ENCODE measurements around the gene EMC9.

Gene EMC9

DNA sequence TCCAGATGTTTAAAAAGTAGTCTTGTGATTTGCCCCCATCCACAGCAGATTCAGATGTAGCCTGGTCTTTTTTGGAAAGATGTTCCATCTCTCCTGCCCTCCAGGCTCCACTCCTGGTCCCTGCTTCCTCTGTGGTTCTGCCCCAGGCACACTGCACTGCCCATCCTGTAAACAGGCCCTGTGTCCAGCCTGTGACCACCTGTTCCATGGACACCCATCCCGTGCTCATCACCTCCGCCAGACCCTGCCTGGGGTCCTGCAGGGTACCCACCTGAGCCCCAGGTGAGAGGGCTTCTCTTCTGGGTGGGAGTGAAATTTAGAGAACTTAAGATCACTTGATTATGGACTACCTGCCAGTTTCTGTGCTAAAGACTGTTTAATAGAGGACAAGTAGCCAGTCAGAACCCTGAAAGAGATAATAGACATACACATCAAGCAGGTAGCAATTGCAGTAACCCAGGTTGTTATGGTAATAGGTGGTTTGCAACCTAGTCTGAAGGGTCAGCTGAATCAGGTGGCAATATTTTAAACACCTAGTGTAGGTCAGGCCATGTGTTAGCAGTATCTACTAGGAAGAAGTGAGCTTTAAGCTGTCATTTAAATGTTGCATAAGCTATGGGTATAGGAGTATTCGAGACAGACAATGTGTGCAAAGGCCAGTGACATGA is 8.0 kb upstream of the EMC9 start:
- no peak overlapping the region for H2AK5ac ChIP-seq (ENCODE audit: low read length)
- H3K27ac ChIP-seq (ENCODE audit: low read depth, low read length): no peak overlapping the region
- no peak for DNase-seq
- H2BK120ac ChIP-seq (ENCODE audit: low read depth, low read length): no peak overlapping the region
- no peak overlapping the region for H3K56ac ChIP-seq (ENCODE audit: low read length)
- peaks cover 8% of the 10 kb centered on the region for H3K4me1 ChIP-seq (ENCODE audit: control insufficient read depth, low read depth, low read length)
- H3K4ac ChIP-seq (ENCODE audit: low read depth, low read length): no peak overlapping the region
- H2BK15ac ChIP-seq (replicated peaks; ENCODE audit: low read depth): no peak overlapping the region
- H3K79me2 ChIP-seq (ENCODE audit: control insufficient read depth, insufficient read depth, low read length): peaks cover 16% of the 10 kb centered on the region
- no CpG with 5 or more reads among the region's 3 CpGs for WGBS (ENCODE audit: extremely low coverage, insufficient coverage, low lambda C conversion rate)
- H3K18ac ChIP-seq (ENCODE audit: low read length): no peak overlapping the region
- H4K5ac ChIP-seq (ENCODE audit: low read length): no peak overlapping the region
- peaks cover 20% of the 10 kb centered on the region for H3K79me1 ChIP-seq (ENCODE audit: low read length)
- no peak overlapping the region for H4K8ac ChIP-seq (ENCODE audit: low read depth, low read length)
- no peak overlapping the region for H3K23ac ChIP-seq (ENCODE audit: low read length)
- H3K4me3 ChIP-seq (ENCODE audit: low read length): no peak overlapping the region
- peaks cover 12% of the 10 kb centered on the region for H3K36me3 ChIP-seq (ENCODE audit: control insufficient read depth, insufficient read depth, low read length)
- H3K9ac ChIP-seq (ENCODE audit: low read length): no peak overlapping the region
- H3K4me2 ChIP-seq (ENCODE audit: low read length): no peak overlapping the region
- no peaks in the 10 kb centered on the region for H3K27me3 ChIP-seq (ENCODE audit: insufficient read depth, low read length, poor library complexity)
- no peak overlapping the region for H2BK5ac ChIP-seq (ENCODE audit: low read length)

DNA sequence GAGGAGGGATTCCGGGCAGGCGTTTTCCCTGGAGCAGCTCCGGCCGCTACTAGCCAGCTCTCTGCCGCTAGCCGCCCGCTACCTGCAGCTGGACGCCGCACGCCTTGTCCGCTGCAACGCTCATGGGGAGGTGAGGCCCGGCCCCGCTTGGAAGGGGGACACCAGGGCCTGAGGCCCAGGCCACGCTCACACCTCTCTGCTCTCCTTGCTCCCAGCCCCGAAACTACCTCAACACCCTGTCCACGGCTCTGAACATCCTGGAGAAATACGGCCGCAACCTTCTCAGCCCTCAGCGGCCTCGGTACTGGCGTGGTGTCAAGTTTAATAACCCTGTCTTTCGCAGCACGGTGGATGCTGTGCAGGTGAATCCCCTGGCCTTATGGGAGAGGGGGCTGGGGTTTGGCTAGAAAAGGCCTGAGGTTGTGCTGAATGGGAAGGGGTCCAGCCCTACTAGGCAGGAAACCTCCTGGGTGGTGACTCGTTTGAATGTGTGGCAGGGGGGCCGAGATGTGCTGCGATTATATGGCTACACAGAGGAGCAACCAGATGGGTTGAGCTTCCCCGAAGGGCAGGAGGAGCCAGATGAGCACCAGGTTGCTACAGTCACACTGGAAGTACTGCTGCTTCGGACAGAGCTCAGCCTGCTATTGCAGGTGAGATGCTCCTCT is 6.5 kb upstream of the EMC9 start:
- Histone ChIP-seq H3K79me1 (ENCODE audit: low read length) (peaks cover 20% of the 10 kb centered on the region), H3K4me1 (ENCODE audit: control insufficient read depth, low read depth, low read length) (peaks cover 8% of the 10 kb centered on the region), H3K23ac (ENCODE audit: low read length) (peak overlapping the region; percentile 66), H3K27me3 (ENCODE audit: insufficient read depth, low read length, poor library complexity) (no peaks in the 10 kb centered on the region), H3K4ac (ENCODE audit: low read depth, low read length) (no peak overlapping the region), H2AK5ac (ENCODE audit: low read length) (peak overlapping the region; percentile 38), H3K4me2 (ENCODE audit: low read length) (peak overlapping the region; percentile 98), H2BK5ac (ENCODE audit: low read length) (no peak overlapping the region), H2BK15ac (replicated peaks; ENCODE audit: low read depth) (no peak overlapping the region), H3K9ac (ENCODE audit: low read length) (peak overlapping the region; percentile 98), H3K36me3 (ENCODE audit: control insufficient read depth, insufficient read depth, low read length) (peaks cover 12% of the 10 kb centered on the region), H3K18ac (ENCODE audit: low read length) (peak overlapping the region; percentile 43), H2BK120ac (ENCODE audit: low read depth, low read length) (no peak overlapping the region), H4K8ac (ENCODE audit: low read depth, low read length) (no peak overlapping the region), H3K79me2 (ENCODE audit: control insufficient read depth, insufficient read depth, low read length) (peaks cover 16% of the 10 kb centered on the region), H4K5ac (ENCODE audit: low read length) (no peak overlapping the region), H3K56ac (ENCODE audit: low read length) (peak overlapping the region; percentile 92), H3K27ac (ENCODE audit: low read depth, low read length) (peak overlapping the region; percentile 46), H3K4me3 (ENCODE audit: low read length) (peak overlapping the region; percentile 78)
- peak; percentile 29 for DNase-seq
- WGBS (ENCODE audit: extremely low coverage, insufficient coverage, low lambda C conversion rate): no CpG with 5 or more reads among the region's 29 CpGs

- Histone ChIP-seq H3K9ac (ENCODE audit: low read length) (peak within 1 kb of the TSS; percentile 98), H4K8ac (ENCODE audit: low read depth, low read length) (no peak within 1 kb of the TSS), H2BK120ac (ENCODE audit: low read depth, low read length) (no peak within 1 kb of the TSS), H3K79me2 (ENCODE audit: control insufficient read depth, insufficient read depth, low read length) (peaks cover 16% of the 10 kb centered on the region), H3K4me1 (ENCODE audit: control insufficient read depth, low read depth, low read length) (peaks cover 8% of the 10 kb centered on the region), H3K79me1 (ENCODE audit: low read length) (peaks cover 20% of the 10 kb centered on the region), H2BK15ac (replicated peaks; ENCODE audit: low read depth) (no peak within 1 kb of the TSS), H4K5ac (ENCODE audit: low read length) (no peak within 1 kb of the TSS), H2AK5ac (ENCODE audit: low read length) (peak within 1 kb of the TSS; percentile 38), H3K4me2 (ENCODE audit: low read length) (peak within 1 kb of the TSS; percentile 98), H3K23ac (ENCODE audit: low read length) (peak within 1 kb of the TSS; percentile 66), H3K18ac (ENCODE audit: low read length) (peak within 1 kb of the TSS; percentile 43), H3K4me3 (ENCODE audit: low read length) (peak within 1 kb of the TSS; percentile 96), H3K27me3 (ENCODE audit: insufficient read depth, low read length, poor library complexity) (no peaks in the 10 kb centered on the region), H3K4ac (ENCODE audit: low read depth, low read length) (no peak within 1 kb of the TSS), H3K56ac (ENCODE audit: low read length) (peak within 1 kb of the TSS; percentile 98), H2BK5ac (ENCODE audit: low read length) (peak within 1 kb of the TSS; percentile 80), H3K27ac (ENCODE audit: low read depth, low read length) (peak within 1 kb of the TSS; percentile 82), H3K36me3 (ENCODE audit: control insufficient read depth, insufficient read depth, low read length) (peaks cover 12% of the 10 kb centered on the region)
- DNase-seq: peak; percentile 99
- whole genome bisulfite sequencing (ENCODE audit: extremely low coverage, insufficient coverage, low lambda C conversion rate): no CpG with 5 or more reads among the region's 57 CpGs
Measured at GRCh38 chr14:24146978-24147760, 5.8 kb upstream of the EMC9 start, which contains the start of gene RNF31. Gene RNF31 (plus strand): TSS chr14:24147498. CDS start chr14:24147699, 201 bp downstream.

GRCh38 chr14:24146453-24146977 is 5.1 kb upstream of the EMC9 start, which contains the start of gene PSME2:
Gene PSME2 (minus strand): TSS chr14:24146610. CDS start chr14:24146581, 29 bp downstream.
- Histone ChIP-seq H3K9ac (ENCODE audit: low read length) (peak within 1 kb of the TSS; percentile 98), H2BK120ac (ENCODE audit: low read depth, low read length) (no peak within 1 kb of the TSS), H2BK15ac (replicated peaks; ENCODE audit: low read depth) (no peak within 1 kb of the TSS), H2BK5ac (ENCODE audit: low read length) (peak within 1 kb of the TSS; percentile 80), H4K5ac (ENCODE audit: low read length) (no peak within 1 kb of the TSS), H3K4ac (ENCODE audit: low read depth, low read length) (no peak within 1 kb of the TSS), H3K27ac (ENCODE audit: low read depth, low read length) (peak within 1 kb of the TSS; percentile 82), H3K4me1 (ENCODE audit: control insufficient read depth, low read depth, low read length) (peaks cover 8% of the 10 kb centered on the region), H4K8ac (ENCODE audit: low read depth, low read length) (no peak within 1 kb of the TSS), H3K4me2 (ENCODE audit: low read length) (peak within 1 kb of the TSS; percentile 98), H3K18ac (ENCODE audit: low read length) (peak within 1 kb of the TSS; percentile 43), H3K56ac (ENCODE audit: low read length) (peak within 1 kb of the TSS; percentile 98), H3K36me3 (ENCODE audit: control insufficient read depth, insufficient read depth, low read length) (peaks cover 8% of the 10 kb centered on the region), H3K4me3 (ENCODE audit: low read length) (peak within 1 kb of the TSS; percentile 96), H3K79me2 (ENCODE audit: control insufficient read depth, insufficient read depth, low read length) (peaks cover 16% of the 10 kb centered on the region), H2AK5ac (ENCODE audit: low read length) (no peak within 1 kb of the TSS), H3K23ac (ENCODE audit: low read length) (no peak within 1 kb of the TSS), H3K27me3 (ENCODE audit: insufficient read depth, low read length, poor library complexity) (no peaks in the 10 kb centered on the region), H3K79me1 (ENCODE audit: low read length) (peaks cover 20% of the 10 kb centered on the region)
- DNase-seq: peak; percentile 99
- WGBS (ENCODE audit: extremely low coverage, insufficient coverage, low lambda C conversion rate): no CpG with 5 or more reads among the region's 25 CpGs

DNA sequence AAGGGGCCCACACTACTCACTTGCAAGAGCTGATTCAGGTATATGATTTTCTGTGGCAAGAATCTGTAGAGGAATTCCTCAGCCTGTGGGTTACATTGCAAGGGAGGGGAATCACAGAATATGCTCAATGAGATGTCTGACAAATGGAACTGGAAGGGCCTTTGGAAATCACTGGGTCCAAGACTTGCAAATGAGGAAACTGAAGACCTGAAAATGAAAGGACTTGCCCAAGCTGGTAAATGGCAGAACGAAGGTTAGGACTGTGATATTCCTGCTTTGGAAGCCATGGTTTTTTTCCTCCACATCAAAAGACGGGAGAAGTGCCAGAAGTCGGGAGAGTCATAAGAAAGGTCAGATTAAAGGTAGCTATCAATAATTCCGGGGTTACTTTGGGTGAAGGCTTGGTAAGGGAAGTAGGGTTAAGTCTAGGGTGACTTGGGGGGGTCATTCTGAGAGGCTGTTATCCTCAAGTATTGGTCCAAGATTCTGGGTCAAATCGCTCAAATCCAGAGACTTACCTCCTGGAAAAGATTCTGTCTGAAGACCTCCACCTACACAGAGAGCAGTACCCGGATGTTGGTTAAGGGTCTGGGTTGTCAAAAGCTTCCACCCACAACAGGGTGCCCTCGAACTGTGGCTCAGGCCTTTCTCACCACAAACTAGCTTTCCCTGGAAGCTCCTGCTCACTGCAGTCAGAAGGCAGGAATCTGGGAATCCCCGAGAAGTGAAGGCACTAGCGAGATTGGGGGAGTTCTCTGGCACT is 4.5 kb upstream of the EMC9 start:
- Histone ChIP-seq H3K27me3 (ENCODE audit: insufficient read depth, low read length, poor library complexity) (no peaks in the 10 kb centered on the region), H2BK5ac (ENCODE audit: low read length) (peak overlapping the region; percentile 47), H3K56ac (ENCODE audit: low read length) (peak overlapping the region; percentile 96), H3K4me3 (ENCODE audit: low read length) (peak overlapping the region; percentile 64), H2BK15ac (replicated peaks; ENCODE audit: low read depth) (no peak overlapping the region), H2AK5ac (ENCODE audit: low read length) (no peak overlapping the region), H3K18ac (ENCODE audit: low read length) (no peak overlapping the region), H3K79me2 (ENCODE audit: control insufficient read depth, insufficient read depth, low read length) (peaks cover 16% of the 10 kb centered on the region), H4K5ac (ENCODE audit: low read length) (no peak overlapping the region), H3K4me1 (ENCODE audit: control insufficient read depth, low read depth, low read length) (peaks cover 8% of the 10 kb centered on the region), H3K4me2 (ENCODE audit: low read length) (peak overlapping the region; percentile 98), H3K79me1 (ENCODE audit: low read length) (peaks cover 22% of the 10 kb centered on the region), H3K4ac (ENCODE audit: low read depth, low read length) (no peak overlapping the region), H2BK120ac (ENCODE audit: low read depth, low read length) (no peak overlapping the region), H4K8ac (ENCODE audit: low read depth, low read length) (no peak overlapping the region), H3K36me3 (ENCODE audit: control insufficient read depth, insufficient read depth, low read length) (peaks cover 3% of the 10 kb centered on the region), H3K23ac (ENCODE audit: low read length) (no peak overlapping the region), H3K9ac (ENCODE audit: low read length) (peak overlapping the region; percentile 92), H3K27ac (ENCODE audit: low read depth, low read length) (no peak overlapping the region)
- no peak for DNase-seq
- no CpG with 5 or more reads among the region's 9 CpGs for WGBS (ENCODE audit: extremely low coverage, insufficient coverage, low lambda C conversion rate)

Data from mesendoderm (in vitro differentiated cells).